Measurements from ENCODE around the gene ILF3. TPM values are rescaled to one million over a fixed set of nuclear protein-coding genes. Genes with fewer than 3 reads are reported as not detected.

Gene ILF3
- polyA plus RNA-seq, 1 donor (not counting 4 experiments of a cell fraction or from before 2014, with no cell fraction given), result 162 TPM

- H3K4me2 ChIP-seq (ENCODE audit: control insufficient read depth, extremely low read depth, insufficient read depth, low read depth, low read length), result no peak overlapping the region
- H3K4me1 ChIP-seq (ENCODE audit: control insufficient read depth, extremely low read depth, insufficient read depth, low read length), result no peaks in the 10 kb centered on the region
- H3K27ac ChIP-seq (ENCODE audit: control insufficient read depth, insufficient read depth, low read length), result no peak overlapping the region
- H3K36me3 ChIP-seq (ENCODE audit: control insufficient read depth in 2 of 2, extremely low read depth in 1 of 2, insufficient read depth in 2 of 2, low read length in 2 of 2), result peaks cover 59 to 82% of the 10 kb centered on the region in 2 experiments
- FAIRE-seq, result no peak
- dilution Hi-C loops (cut with MboI; ENCODE audit: extremely low pct_ligation_motif_present, low sequenced_read_pairs), result no loop called here
- H3K9me1 ChIP-seq (ENCODE audit: control insufficient read depth, extremely low read depth, insufficient read depth, low read length), result no peaks in the 10 kb centered on the region
- H3K79me2 ChIP-seq (ENCODE audit: control insufficient read depth, insufficient read depth, low read length), result peaks cover 64% of the 10 kb centered on the region
- H3K9me3 ChIP-seq (ENCODE audit: control insufficient read depth, low read depth, low read length), result no peaks in the 10 kb centered on the region
- TF ChIP-seq EZH2 (IDR thresholded peaks at IDR 0.05; ENCODE audit: low read length), result no peak
- TF ChIP-seq, protein P1, sequence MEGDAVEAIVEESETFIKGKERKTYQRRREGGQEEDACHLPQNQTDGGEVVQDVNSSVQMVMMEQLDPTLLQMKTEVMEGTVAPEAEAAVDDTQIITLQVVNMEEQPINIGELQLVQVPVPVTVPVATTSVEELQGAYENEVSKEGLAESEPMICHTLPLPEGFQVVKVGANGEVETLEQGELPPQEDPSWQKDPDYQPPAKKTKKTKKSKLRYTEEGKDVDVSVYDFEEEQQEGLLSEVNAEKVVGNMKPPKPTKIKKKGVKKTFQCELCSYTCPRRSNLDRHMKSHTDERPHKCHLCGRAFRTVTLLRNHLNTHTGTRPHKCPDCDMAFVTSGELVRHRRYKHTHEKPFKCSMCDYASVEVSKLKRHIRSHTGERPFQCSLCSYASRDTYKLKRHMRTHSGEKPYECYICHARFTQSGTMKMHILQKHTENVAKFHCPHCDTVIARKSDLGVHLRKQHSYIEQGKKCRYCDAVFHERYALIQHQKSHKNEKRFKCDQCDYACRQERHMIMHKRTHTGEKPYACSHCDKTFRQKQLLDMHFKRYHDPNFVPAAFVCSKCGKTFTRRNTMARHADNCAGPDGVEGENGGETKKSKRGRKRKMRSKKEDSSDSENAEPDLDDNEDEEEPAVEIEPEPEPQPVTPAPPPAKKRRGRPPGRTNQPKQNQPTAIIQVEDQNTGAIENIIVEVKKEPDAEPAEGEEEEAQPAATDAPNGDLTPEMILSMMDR (optimal IDR thresholded peaks at IDR 0.05 in 1 of 3, IDR thresholded peaks at IDR 0.05 in 1 of 3, conservative IDR thresholded peaks at IDR 0.05 in 1 of 3; ENCODE audit: extremely low read depth in 1 of 3, insufficient read depth in 2 of 3, low read length in 3 of 3), result no peak
- H3K4me3 ChIP-seq (ENCODE audit: control insufficient read depth in 2 of 3, extremely low read depth in 1 of 3, insufficient read depth in 2 of 3, low read depth in 1 of 3, low read length in 3 of 3), result no peak overlapping the region
- peaks cover 10% of the 10 kb centered on the region for H4K20me1 ChIP-seq (ENCODE audit: control insufficient read depth, extremely low read depth, insufficient read depth, low read length)
- H3K27me3 ChIP-seq (ENCODE audit: control insufficient read depth, extremely low read depth, insufficient read depth, low read length), result no peaks in the 10 kb centered on the region
- H3K9ac ChIP-seq (ENCODE audit: control insufficient read depth, extremely low read depth, insufficient read depth, low read length), result no peak overlapping the region
- H2AFZ ChIP-seq (ENCODE audit: control insufficient read depth, low read length), result no peak overlapping the region
- no peak for DNase-seq (ENCODE audit: low read depth, low spot score)
These were observed 25.6 kb downstream of the ILF3 start for GRCh38 chr19:10679743-10680142.

- Histone ChIP-seq H3K79me2 (ENCODE audit: control insufficient read depth, insufficient read depth, low read length) (peaks cover 58% of the 10 kb centered on the region), H4K20me1 (ENCODE audit: control insufficient read depth, extremely low read depth, insufficient read depth, low read length) (peaks cover 7% of the 10 kb centered on the region), H3K36me3 (ENCODE audit: control insufficient read depth in 2 of 2, extremely low read depth in 1 of 2, insufficient read depth in 2 of 2, low read length in 2 of 2) (peaks cover 56 to 81% of the 10 kb centered on the region in 2 experiments), H3K9ac (ENCODE audit: control insufficient read depth, extremely low read depth, insufficient read depth, low read length) (no peak overlapping the region), H3K4me2 (ENCODE audit: control insufficient read depth, extremely low read depth, insufficient read depth, low read depth, low read length) (no peak overlapping the region), H3K27ac (ENCODE audit: control insufficient read depth, insufficient read depth, low read length) (no peak overlapping the region), H2AFZ (ENCODE audit: control insufficient read depth, low read length) (no peak overlapping the region), H3K4me3 (ENCODE audit: control insufficient read depth in 2 of 3, extremely low read depth in 1 of 3, insufficient read depth in 2 of 3, low read depth in 1 of 3, low read length in 3 of 3) (no peak overlapping the region), H3K27me3 (ENCODE audit: control insufficient read depth, extremely low read depth, insufficient read depth, low read length) (no peaks in the 10 kb centered on the region), H3K9me3 (ENCODE audit: control insufficient read depth, low read depth, low read length) (no peaks in the 10 kb centered on the region), H3K4me1 (ENCODE audit: control insufficient read depth, extremely low read depth, insufficient read depth, low read length) (no peaks in the 10 kb centered on the region), H3K9me1 (ENCODE audit: control insufficient read depth, extremely low read depth, insufficient read depth, low read length) (no peaks in the 10 kb centered on the region)
- dilution Hi-C loops (cut with MboI; ENCODE audit: extremely low pct_ligation_motif_present, low sequenced_read_pairs), result no loop called here
- FAIRE-seq (no peak), DNase-seq (ENCODE audit: low read depth, low spot score) (no peak)
- TF ChIP-seq EZH2 (IDR thresholded peaks at IDR 0.05; ENCODE audit: low read length), result no peak
- TF ChIP-seq, protein P1 (optimal IDR thresholded peaks at IDR 0.05 in 1 of 3, IDR thresholded peaks at IDR 0.05 in 1 of 3, conservative IDR thresholded peaks at IDR 0.05 in 1 of 3; ENCODE audit: extremely low read depth in 1 of 3, insufficient read depth in 2 of 3, low read length in 3 of 3), result no peak
These were observed 26.5 kb downstream of the ILF3 start for GRCh38 chr19:10680545-10681135.
